AG04450 (cell line): Measurements from ENCODE around the gene KCNK15. TPM values are rescaled to one million over a fixed set of nuclear protein-coding genes. Genes with fewer than 3 reads are reported as not detected.

Experiments
- CTCF ChIA-PET: fragments of 300-600, 350-600 bp; formaldehyde crosslinking; extraction: SDS; loops from one replicate; lab custom pipeline; 2022; ENCODE audit warnings: antibody characterized with exemption, inconsistent platforms; lab: Charles Lee
- POLR2A ChIA-PET: fragments of 350-600 bp; formaldehyde crosslinking; extraction: SDS; loops from one replicate; lab custom pipeline; 2021; ENCODE audit warnings: antibody characterized with exemption, inconsistent platforms; lab: Yijun Ruan, JAX
- DNase-seq: peaks from one replicate; pipeline ENCODE4 v3.0.0-alpha.2; 2011; ENCODE audit warnings: low read depth, low spot score
- H3K27ac ChIP-seq: one replicate; pipeline ENCODE4 v1.5.1; 2012; ENCODE audit warnings: low read depth, low read length, control low read depth
- H3K27me3 ChIP-seq: one replicate; pipeline ENCODE4 v1.6.0; 2012; ENCODE audit warnings: low read length; ENCODE audit not compliant: control insufficient read depth, insufficient read depth
- H3K4me3 ChIP-seq: 2 replicates; pipeline ENCODE4 v1.5.1; 2011; ENCODE audit warnings: mild to moderate bottlenecking, low read depth, low read length, control low read depth
- H3K9me3 ChIP-seq: 2 replicates; pipeline ENCODE4 v1.5.1; 2012; ENCODE audit warnings: low read length; ENCODE audit not compliant: control insufficient read depth, insufficient read depth
- polyA plus RNA-seq: library from polyadenylated mRNA; depleted of rRNA; stranded (reverse); fragments of >200 nt; gene quantifications from 2 replicates; pipeline ENCODE4 v1.2.3, GENCODE V29; 2011
- TF ChIP-seq, protein P1 (sequence below): IDR thresholded peaks from 2 replicates; pipeline ENCODE4 v1.5.1; 2011; ENCODE audit warnings: low read depth, low read length, control low read depth, inconsistent platforms

Gene KCNK15
- polyA plus RNA-seq, 1 experiment: not detected

DNA sequence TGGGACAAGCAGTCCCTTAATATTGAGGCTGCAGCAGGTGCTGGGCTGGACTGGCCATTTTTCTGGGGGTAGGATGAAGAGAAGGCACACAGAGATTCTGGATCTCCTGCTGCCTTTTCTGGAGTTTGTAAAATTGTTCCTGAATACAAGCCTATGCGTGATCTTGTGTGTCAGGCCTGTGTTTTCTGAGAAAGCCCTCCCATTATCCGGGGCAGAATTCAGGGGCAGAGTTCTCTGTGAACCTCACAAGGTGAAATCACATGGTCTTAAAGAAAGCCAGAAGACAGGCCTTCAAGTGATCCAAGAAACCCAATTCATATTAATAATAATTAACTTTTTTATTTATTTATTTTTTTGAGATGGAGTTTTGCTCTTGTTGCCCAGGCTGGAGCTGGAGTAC, 18.0 kb upstream of the KCNK15 start:
- CTCF ChIA-PET: interaction anchor here (1.6 kb wide), 1 partner anchor 647 kb away, joined by 3 read pairs; no protein-coding TSS in a partner anchor
- no peak for DNase-seq

DNA sequence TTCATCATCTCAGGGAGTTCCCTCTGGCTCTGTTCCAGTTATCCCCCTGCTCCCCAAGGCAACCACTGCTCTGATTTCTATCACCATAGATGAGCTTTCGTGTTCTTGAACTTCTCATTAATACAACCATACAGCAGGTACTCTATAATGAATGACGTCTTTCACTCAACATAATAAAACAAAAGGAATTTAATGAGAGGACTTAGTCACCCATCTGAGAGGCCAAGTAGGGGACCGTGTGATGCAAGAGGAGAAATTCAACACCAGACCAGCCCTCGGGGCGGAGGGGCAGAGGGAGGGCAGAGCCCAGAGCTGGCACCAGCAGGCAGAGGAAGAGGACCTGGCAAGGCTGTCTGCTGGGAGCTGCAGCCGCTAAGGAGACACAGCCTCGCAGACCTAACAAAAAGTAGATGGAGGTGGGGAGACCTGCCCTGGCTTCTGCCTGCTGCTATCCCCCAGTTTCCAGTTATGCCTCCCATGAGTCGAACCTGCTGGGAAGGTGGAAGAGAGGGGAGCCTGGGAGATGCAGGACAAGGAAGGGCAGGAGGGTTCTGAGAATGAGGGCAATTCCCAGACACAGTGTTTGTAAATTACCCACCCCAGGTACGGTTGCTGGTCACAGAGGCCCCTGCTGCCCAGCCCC, 16.7 kb upstream of the KCNK15 start:
- CTCF ChIA-PET: interaction anchor here (0.6 kb wide), 1 partner anchor 46 kb away, joined by 3 read pairs; no protein-coding TSS in a partner anchor
- DNase-seq: no peak
- POLR2A ChIA-PET: no interaction called here
- TF ChIP-seq, protein P1, sequence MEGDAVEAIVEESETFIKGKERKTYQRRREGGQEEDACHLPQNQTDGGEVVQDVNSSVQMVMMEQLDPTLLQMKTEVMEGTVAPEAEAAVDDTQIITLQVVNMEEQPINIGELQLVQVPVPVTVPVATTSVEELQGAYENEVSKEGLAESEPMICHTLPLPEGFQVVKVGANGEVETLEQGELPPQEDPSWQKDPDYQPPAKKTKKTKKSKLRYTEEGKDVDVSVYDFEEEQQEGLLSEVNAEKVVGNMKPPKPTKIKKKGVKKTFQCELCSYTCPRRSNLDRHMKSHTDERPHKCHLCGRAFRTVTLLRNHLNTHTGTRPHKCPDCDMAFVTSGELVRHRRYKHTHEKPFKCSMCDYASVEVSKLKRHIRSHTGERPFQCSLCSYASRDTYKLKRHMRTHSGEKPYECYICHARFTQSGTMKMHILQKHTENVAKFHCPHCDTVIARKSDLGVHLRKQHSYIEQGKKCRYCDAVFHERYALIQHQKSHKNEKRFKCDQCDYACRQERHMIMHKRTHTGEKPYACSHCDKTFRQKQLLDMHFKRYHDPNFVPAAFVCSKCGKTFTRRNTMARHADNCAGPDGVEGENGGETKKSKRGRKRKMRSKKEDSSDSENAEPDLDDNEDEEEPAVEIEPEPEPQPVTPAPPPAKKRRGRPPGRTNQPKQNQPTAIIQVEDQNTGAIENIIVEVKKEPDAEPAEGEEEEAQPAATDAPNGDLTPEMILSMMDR: no peak
- H3K9me3 ChIP-seq: no peaks in the 10 kb centered on the region; the same call in 1 of the 2 replicates
- no peak overlapping the region for H3K27ac ChIP-seq
- no peak overlapping the region for H3K4me3 ChIP-seq
- no peaks in the 10 kb centered on the region for H3K27me3 ChIP-seq

More for the DNA sequence above, 18.0 kb upstream of the KCNK15 start:
- no peak overlapping the region for H3K4me3 ChIP-seq
- POLR2A ChIA-PET: no interaction called here
- peaks cover 2% of the 10 kb centered on the region for H3K27me3 ChIP-seq
- TF ChIP-seq, protein P1: no peak
- H3K9me3 ChIP-seq: no peaks in the 10 kb centered on the region; the same call in 1 of the 2 replicates
- H3K27ac ChIP-seq: no peak overlapping the region

DNA sequence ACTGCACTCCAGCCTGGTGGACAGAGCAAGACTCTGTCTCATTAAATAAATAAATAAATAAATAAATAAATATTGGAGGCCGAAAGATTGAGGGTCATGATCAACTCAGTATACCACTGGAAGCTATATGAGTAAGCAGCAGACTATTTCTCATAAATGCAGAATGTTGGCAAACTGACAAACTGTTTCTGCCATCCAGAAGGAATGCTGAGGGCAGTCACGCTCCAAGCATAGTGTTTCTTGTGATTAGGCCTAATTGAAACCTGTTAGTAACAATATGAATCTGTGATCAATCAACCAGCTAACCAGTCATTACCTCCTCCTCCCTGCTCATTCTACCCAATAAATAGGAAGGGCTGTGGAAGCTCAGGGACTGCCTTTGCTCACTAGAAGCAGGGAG, 15.2 kb upstream of the KCNK15 start:
- ChIA-PET CTCF (interaction anchor here (2.9 to 6.4 kb wide), 2 partner anchors 17 to 46 kb away, joined by 11 to 190 read pairs; no protein-coding TSS in a partner anchor), POLR2A (no interaction called here)
- H3K27ac ChIP-seq: no peak overlapping the region
- H3K27me3 ChIP-seq: no peaks in the 10 kb centered on the region
- DNase-seq: no peak
- TF ChIP-seq, protein P1: no peak
- H3K9me3 ChIP-seq: no peaks in the 10 kb centered on the region
- H3K4me3 ChIP-seq: no peak overlapping the region

DNA sequence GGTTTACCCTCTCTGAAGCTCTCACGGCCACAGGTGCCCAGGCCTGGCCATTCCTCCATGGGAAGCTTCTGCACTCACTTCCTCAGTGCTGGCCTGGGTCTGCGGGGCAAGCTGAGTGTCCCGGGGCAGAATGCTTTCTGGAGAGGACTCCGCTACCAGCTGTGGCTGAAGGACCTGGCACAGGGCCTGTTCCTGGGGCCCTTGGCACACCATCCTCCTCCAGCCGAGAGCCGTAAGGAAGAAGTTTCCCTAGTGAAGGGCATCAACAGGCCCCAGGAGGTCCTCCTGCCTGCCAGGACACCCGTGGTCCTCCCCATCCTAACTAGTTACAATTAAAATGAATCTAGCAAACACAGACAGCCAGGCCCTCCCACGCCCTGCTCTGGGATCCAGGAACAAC, 14.0 kb upstream of the KCNK15 start:
- POLR2A ChIA-PET: interaction anchor here (0.6 kb wide), 2 partner anchors 9 to 100 kb away, joined by 3 to 4 read pairs; no protein-coding TSS in a partner anchor
- no peaks in the 10 kb centered on the region for H3K27me3 ChIP-seq

More for the DNA sequence above, 14.0 kb upstream of the KCNK15 start:
- Histone ChIP-seq H3K9me3 (no peaks in the 10 kb centered on the region), H3K27ac (no peak overlapping the region), H3K4me3 (no peak overlapping the region)
- CTCF ChIA-PET: interaction anchor here (0.6 to 6.4 kb wide), 10 partner anchors 8 to 683 kb away, joined by 3 to 190 read pairs (median 6); no protein-coding TSS in a partner anchor
- TF ChIP-seq, protein P1: no peak
- DNase-seq: no peak
